PFSK-1 (cell line): ENCODE results near the gene C4B.

Source experiments
- FOXP2 ChIP-seq: optimal IDR thresholded peaks from 2 replicates; pipeline ENCODE3; 2011; ENCODE audit warnings: borderline replicate concordance, control low read depth, inconsistent platforms; ENCODE audit not compliant: insufficient read depth; ENCODE audit errors: extremely low read length, extremely low read depth
- POLR2AphosphoS5 ChIP-seq: IDR thresholded peaks from 2 replicates; pipeline ENCODE4 v1.6.1; 2012; ENCODE audit warnings: low read depth, mild to moderate bottlenecking, control low read depth, low read length, moderate library complexity
- SIN3A ChIP-seq: IDR thresholded peaks from 2 replicates; pipeline ENCODE4 v1.6.1; 2012; ENCODE audit warnings: mild to moderate bottlenecking, low read length, moderate library complexity, borderline replicate concordance; ENCODE audit not compliant: insufficient read depth
- TAF1 ChIP-seq: IDR thresholded peaks from 2 replicates; pipeline ENCODE4 v1.6.1; 2012; ENCODE audit warnings: low read length, control low read depth, borderline replicate concordance; ENCODE audit not compliant: insufficient read depth
- TF ChIP-seq, protein P1 (sequence below), 2 experiments: IDR thresholded peaks; 2 replicates each; pipeline versions ENCODE4 v1.6.1 to v1.8.0; 2011 to 2012; ENCODE audit warnings: low read depth in 2 of 2, low read length in 2 of 2, control low read depth in 1 of 2, inconsistent platforms in 1 of 2, mild to moderate bottlenecking in 1 of 2, moderate library complexity in 1 of 2; ENCODE audit not compliant: insufficient read depth in 1 of 2

The C4B gene

DNA sequence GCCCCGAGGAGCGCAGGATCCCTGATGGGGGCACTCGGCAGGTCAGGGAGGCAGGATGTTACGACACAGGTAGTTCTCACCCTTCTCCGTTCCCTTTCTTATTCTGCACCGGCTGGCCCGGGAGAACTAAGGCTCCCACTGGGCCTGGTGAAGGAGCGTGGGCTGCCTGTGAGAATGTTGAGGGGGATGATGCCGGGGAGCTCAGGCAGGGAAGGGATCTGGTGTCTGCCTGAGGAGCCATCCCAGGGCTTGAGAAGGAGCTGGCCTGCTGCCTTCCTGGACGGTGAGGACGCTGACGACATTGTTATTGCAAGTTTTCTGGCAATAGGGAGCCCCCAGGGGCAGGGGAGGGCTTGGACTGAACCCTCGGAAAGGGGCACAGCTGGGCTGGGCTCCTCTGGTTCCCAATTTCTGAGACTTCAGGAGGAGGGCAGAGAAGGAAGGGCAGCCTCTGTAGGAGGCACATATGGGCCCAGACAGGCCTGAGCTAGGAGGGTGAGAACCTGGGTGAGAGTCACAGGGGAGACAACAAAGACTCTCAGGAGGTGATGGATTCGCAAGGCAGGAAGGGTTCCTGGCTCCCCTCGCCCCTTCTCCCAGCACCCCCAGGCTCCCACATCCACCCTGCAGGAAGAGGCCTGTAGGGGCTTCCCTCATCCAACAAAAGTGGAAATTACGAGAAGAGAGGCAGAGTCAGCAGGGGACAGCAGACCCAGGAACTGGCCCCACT lies 56.4 kb downstream of the C4B start:
- no peak for TF ChIP-seq FOXP2

DNA sequence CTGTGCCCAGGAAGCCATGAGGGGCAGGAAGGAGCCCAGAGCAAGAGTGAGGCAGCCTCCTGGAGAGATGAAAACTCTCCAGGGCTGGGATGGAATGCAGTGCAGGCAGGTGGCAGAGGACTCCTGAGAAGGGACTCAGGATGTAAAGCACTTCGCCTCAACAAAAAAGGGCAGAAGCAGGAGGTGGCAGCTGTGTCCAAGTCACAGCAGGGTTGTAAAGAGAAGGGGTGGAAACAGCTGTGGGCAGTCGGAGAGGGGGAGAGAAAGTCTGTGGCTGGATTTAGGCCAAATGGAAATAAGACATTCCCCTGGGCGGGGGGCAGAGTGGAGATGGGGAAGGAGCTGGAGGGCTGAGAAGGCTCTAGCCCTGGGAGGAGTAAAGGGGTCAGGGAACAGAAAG lies 58.5 kb downstream of the C4B start:
- TF ChIP-seq TAF1 (no peak), POLR2AphosphoS5 (no peak), SIN3A (no peak), FOXP2 (no peak)
- TF ChIP-seq, protein P1, sequence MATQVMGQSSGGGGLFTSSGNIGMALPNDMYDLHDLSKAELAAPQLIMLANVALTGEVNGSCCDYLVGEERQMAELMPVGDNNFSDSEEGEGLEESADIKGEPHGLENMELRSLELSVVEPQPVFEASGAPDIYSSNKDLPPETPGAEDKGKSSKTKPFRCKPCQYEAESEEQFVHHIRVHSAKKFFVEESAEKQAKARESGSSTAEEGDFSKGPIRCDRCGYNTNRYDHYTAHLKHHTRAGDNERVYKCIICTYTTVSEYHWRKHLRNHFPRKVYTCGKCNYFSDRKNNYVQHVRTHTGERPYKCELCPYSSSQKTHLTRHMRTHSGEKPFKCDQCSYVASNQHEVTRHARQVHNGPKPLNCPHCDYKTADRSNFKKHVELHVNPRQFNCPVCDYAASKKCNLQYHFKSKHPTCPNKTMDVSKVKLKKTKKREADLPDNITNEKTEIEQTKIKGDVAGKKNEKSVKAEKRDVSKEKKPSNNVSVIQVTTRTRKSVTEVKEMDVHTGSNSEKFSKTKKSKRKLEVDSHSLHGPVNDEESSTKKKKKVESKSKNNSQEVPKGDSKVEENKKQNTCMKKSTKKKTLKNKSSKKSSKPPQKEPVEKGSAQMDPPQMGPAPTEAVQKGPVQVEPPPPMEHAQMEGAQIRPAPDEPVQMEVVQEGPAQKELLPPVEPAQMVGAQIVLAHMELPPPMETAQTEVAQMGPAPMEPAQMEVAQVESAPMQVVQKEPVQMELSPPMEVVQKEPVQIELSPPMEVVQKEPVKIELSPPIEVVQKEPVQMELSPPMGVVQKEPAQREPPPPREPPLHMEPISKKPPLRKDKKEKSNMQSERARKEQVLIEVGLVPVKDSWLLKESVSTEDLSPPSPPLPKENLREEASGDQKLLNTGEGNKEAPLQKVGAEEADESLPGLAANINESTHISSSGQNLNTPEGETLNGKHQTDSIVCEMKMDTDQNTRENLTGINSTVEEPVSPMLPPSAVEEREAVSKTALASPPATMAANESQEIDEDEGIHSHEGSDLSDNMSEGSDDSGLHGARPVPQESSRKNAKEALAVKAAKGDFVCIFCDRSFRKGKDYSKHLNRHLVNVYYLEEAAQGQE (IDR thresholded peaks at IDR 0.05; ENCODE audit: insufficient read depth in 1 of 2, low read depth in 2 of 2, low read length in 2 of 2) = no peak

DNA sequence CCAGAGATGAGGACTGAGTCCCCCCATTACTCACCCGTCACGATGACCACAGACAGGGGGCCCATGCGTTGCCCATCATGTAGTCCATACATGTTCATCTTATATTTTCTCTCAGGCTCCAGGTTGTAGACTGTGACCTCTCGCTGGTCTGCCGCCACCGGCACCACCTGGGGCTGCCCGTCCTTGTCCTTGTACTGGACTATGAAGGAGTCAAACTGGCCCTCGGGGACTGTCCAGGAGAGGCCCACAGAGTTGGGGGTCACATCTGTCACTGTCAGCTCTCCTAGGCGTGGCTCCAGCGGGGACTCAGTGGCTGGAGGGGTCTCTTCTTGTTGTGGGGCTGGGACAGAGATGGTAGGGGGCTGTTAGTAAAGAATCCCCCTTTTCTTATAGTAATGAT lies 59.0 kb downstream of the C4B start:
- TF ChIP-seq, protein P1 (IDR thresholded peaks at IDR 0.05; ENCODE audit: insufficient read depth in 1 of 2, low read depth in 2 of 2, low read length in 2 of 2) = no peak
- TF ChIP-seq TAF1 = no peak
- TF ChIP-seq POLR2AphosphoS5 = no peak
- TF ChIP-seq SIN3A = no peak
- no peak for TF ChIP-seq FOXP2

DNA sequence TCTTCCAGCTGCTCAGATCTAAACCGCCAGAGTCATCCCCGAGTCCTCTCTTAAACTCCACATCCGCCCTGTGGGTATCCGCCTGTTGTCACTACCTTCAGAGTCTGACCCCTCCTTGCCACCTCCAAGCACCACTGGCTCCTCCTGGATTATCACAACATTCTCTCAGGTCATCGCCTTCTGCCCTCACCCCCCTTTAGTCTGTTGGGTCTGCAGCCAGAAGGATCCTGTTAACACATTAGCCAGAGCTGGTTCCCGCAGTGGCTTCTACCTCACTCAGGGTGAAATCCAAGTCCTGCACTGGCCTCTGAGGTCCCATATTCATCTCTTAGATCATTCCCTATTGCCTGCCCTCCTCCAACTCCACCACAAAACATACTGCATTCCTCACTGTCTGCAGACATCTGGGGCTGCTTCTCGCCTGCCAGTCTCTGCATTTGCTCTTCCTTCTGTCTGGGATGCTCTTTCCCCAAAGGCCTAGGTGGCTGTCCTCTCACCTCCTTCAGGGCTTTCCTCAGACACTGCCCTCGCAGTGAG lies 60.5 kb downstream of the C4B start:
- no peak for TF ChIP-seq POLR2AphosphoS5

DNA sequence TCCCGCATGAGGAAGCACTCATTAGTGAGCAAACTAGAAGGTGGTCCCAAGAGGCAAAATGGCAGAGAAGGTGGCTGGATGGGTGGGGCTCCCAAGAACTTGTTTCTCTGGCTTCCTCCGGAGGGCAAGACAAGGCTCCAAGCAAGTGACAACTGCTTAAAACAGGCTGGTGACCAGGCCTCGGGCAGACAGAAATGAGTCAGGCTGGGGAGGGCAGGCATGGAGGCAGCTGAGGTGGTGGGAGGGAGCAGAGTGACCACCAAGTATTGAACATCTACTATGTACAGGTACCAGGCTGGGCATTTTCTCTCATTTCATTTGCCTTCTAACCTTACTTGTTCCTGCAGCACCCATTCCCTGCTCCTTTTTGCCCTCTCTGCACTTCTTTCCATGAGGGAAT lies 61.2 kb downstream of the C4B start:
- no peak for TF ChIP-seq TAF1
- no peak for TF ChIP-seq FOXP2
- no peak for TF ChIP-seq SIN3A
- TF ChIP-seq POLR2AphosphoS5 = no peak
- TF ChIP-seq, protein P1 (IDR thresholded peaks at IDR 0.05; ENCODE audit: insufficient read depth in 1 of 2, low read depth in 2 of 2, low read length in 2 of 2) = no peak

DNA sequence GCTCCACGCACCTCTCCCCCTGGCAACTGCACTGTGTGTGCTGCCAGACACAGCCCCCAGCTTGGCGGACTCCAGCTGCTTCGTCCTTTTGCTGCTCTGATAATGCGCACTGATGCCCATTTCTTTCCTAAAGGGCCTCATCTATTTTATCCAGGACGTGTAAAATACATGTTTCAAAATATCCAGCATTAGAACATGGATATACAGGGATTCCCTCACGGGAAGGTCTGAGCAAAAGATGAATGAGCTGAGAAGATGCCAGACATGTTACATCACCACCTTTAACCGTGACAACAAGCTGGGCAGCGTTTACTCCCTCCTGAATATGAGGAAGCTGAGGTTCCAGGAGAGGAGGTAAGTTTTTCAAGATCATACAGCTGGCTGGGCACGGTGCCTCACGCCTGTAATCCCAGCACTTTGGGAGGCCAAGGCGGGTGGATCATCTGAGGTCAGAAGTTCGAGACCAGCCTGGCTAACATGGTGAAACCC lies 61.8 kb downstream of the C4B start:
- TF ChIP-seq, protein P1 (IDR thresholded peaks at IDR 0.05; ENCODE audit: insufficient read depth in 1 of 2, low read depth in 2 of 2, low read length in 2 of 2) = no peak
- TF ChIP-seq POLR2AphosphoS5 = no peak
- no peak for TF ChIP-seq TAF1
- no peak for TF ChIP-seq SIN3A
- TF ChIP-seq FOXP2 = no peak
